Activated naive CD4-positive, alpha-beta T cell treated with anti-CD3 and anti-CD28 coated beads for 36 hours (primary cell): ENCODE measurements around the gene BCKDK. TPM values are rescaled to one million over a fixed set of nuclear protein-coding genes. Genes with fewer than 3 reads are reported as not detected.

Experiments
- CTCF ChIA-PET: fragments of 350-600 bp; sonication (Branson Sonifier 250); formaldehyde crosslinking; loops from one replicate; lab custom pipeline; 2021; ENCODE audit warnings: antibody characterized with exemption; lab: Charles Lee
- DNase-seq: peaks from one replicate; pipeline ENCODE4 v3.0.0-alpha.2; 2020
- H3K27ac Mint-ChIP-seq: one replicate; pipeline ENCODE4 v1.8.0; 2021; ENCODE audit warnings: mild to moderate bottlenecking, mixed read lengths
- H3K27me3 Mint-ChIP-seq: one replicate; pipeline ENCODE4 v1.8.0; 2021; ENCODE audit warnings: low read depth, mixed read lengths
- H3K36me3 Mint-ChIP-seq: one replicate; pipeline ENCODE4 v1.8.0; 2021; ENCODE audit warnings: low read depth, mixed read lengths
- H3K4me1 Mint-ChIP-seq: one replicate; pipeline ENCODE4 v1.8.0; 2021; ENCODE audit warnings: low read depth, mixed read lengths
- H3K4me3 Mint-ChIP-seq: one replicate; pipeline ENCODE4 v1.8.0; 2021; ENCODE audit warnings: mild to moderate bottlenecking, moderate library complexity, mixed read lengths
- H3K9me3 Mint-ChIP-seq: one replicate; pipeline ENCODE4 v1.8.0; 2021; ENCODE audit warnings: mixed read lengths
- intact Hi-C: fragments of 100-400 bp; cut with micrococcal nuclease; formaldehyde crosslinking; loops from one replicate; pipeline ENCODE4 v1.15.1; 2023
- total RNA-seq, 2 experiments: library from RNA; stranded (reverse); gene quantifications; one replicate each; pipeline ENCODE4 v1.2.3, GENCODE V29; 2021

The BCKDK gene
- total RNA-seq, 2 experiments from 2014 or later: 21.3 to 23.1 TPM

DNA sequence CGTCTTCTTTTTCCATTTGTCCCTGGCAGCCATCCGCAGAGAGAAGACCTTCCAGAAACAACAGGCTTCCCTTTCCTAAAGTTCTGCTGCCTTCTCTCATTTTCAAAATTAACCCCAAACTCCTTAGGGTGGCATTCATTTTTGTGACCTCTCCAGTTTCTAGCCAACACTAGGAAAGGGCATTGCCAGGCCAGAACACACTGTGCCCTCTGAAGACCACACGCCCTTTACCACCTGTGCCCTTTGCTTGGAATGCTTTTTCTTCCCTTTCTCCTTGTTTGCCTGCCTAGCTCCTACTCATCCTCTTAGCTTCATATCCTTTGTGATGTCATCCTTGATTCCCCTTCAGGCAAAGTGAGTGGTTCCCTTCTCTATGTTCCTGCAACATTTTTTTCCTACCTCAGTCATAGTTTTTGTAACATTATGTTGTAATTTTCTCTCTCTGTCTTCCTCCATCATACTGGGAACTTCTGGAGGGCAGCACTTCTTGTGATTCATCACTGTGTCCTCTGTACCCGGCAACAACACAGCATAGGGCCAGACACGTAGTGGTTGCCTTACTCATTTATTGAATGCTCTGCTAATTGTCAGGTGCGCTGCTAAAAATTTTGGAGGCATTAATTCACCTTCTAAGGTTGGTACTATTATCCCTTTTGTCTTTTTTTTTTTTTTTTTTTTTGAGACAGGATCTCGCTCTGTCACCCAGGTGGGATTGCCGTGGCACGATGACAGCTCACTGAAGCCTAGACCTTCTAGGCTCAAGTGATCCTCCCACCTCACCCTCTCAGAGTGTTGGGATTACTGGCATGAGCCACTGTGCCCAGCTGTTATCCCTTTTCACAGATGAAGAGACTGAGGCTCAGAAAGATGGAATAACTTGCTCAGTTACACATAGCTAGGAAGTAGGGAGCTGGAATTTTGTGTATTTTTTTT is 10.3 kb downstream of the BCKDK start:
- H3K4me1 Mint-ChIP-seq: peaks cover 28% of the 10 kb centered on the region
- no peak for DNase-seq
- H3K36me3 Mint-ChIP-seq: peaks cover 11% of the 10 kb centered on the region
- peak overlapping the region; percentile 82 for H3K4me3 Mint-ChIP-seq
- H3K9me3 Mint-ChIP-seq: no peaks in the 10 kb centered on the region
- no peaks in the 10 kb centered on the region for H3K27me3 Mint-ChIP-seq
- intact Hi-C loops: no loop called here
- CTCF ChIA-PET: interaction anchor here (1.2 kb wide), 1 partner anchor 46 kb away, joined by 3 read pairs; no protein-coding TSS in a partner anchor
- H3K27ac Mint-ChIP-seq: peak overlapping the region; percentile 70

DNA sequence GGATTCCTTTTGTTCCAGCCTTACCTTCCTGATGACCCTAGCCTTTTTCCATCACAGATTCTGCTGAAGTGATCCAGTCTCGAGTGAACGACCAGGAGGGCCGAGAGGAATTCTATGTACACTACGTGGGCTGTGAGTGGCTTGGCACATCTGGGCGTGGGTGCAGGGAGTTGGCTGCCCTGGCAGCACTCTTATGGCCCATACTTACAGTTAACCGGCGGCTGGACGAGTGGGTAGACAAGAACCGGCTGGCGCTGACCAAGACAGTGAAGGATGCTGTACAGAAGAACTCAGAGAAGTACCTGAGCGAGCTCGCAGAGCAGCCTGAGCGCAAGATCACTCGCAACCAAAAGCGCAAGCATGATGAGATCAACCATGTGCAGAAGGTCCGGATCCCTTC is 11.9 kb downstream of the BCKDK start:
- intact Hi-C loops: no loop called here
- H3K27me3 Mint-ChIP-seq: no peaks in the 10 kb centered on the region
- no peak for DNase-seq
- H3K4me1 Mint-ChIP-seq: peaks cover 21% of the 10 kb centered on the region
- peaks cover 18% of the 10 kb centered on the region for H3K36me3 Mint-ChIP-seq
- CTCF ChIA-PET: interaction anchor here (3.6 kb wide), 1 partner anchor 22 kb away, joined by 20 read pairs; no protein-coding TSS in a partner anchor
- no peak overlapping the region for H3K27ac Mint-ChIP-seq
- no peaks in the 10 kb centered on the region for H3K9me3 Mint-ChIP-seq
- H3K4me3 Mint-ChIP-seq: no peak overlapping the region

DNA sequence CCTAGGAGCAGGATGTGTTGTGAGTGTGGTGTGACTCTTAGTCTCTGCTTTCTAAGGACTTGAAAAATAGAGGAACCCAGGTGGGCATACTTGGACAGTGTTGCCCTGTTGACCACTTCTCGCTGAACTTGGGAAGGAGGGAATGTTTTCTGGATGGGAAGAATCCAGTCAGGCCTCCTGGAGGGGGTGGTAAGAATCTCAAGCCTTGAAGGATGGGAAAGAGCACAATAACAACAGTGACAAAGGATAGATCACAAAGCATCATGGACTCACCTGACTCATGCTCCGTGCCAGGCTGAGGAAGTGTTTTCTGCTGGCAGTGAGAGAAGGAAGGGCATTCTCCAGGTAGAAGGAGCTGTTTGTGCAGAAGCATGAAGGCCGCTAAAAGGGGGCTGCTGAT is 17.7 kb downstream of the BCKDK start:
- CTCF ChIA-PET: no interaction called here
- Mint-ChIP-seq H3K9me3 (no peaks in the 10 kb centered on the region), H3K36me3 (peaks cover 27% of the 10 kb centered on the region), H3K27me3 (no peaks in the 10 kb centered on the region), H3K4me1 (peaks cover 3% of the 10 kb centered on the region), H3K4me3 (no peak overlapping the region), H3K27ac (no peak overlapping the region)
- no peak for DNase-seq
- intact Hi-C loops: no loop called here

DNA sequence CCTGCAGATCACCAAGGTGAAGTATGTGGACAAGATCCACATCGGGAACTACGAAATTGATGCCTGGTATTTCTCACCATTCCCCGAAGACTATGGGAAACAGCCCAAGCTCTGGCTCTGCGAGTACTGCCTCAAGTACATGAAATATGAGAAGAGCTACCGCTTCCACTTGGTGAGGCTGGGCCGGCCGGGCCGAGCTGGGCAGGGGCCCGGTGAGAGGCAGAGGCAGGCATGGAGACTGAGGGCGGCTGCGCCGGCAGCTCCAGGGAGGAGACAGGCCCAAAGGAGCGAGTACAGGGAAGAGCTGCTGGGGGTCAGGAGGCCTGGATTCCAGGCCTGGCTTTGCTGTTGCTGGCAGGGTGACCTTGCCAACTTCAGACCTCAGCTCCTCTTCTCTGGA is 19.0 kb downstream of the BCKDK start:
- Mint-ChIP-seq H3K4me1 (peaks cover 3% of the 10 kb centered on the region), H3K27me3 (no peaks in the 10 kb centered on the region), H3K27ac (no peak overlapping the region), H3K36me3 (peaks cover 25% of the 10 kb centered on the region), H3K4me3 (no peak overlapping the region), H3K9me3 (no peaks in the 10 kb centered on the region)
- CTCF ChIA-PET: no interaction called here
- no peak for DNase-seq
- intact Hi-C loops: no loop called here

DNA sequence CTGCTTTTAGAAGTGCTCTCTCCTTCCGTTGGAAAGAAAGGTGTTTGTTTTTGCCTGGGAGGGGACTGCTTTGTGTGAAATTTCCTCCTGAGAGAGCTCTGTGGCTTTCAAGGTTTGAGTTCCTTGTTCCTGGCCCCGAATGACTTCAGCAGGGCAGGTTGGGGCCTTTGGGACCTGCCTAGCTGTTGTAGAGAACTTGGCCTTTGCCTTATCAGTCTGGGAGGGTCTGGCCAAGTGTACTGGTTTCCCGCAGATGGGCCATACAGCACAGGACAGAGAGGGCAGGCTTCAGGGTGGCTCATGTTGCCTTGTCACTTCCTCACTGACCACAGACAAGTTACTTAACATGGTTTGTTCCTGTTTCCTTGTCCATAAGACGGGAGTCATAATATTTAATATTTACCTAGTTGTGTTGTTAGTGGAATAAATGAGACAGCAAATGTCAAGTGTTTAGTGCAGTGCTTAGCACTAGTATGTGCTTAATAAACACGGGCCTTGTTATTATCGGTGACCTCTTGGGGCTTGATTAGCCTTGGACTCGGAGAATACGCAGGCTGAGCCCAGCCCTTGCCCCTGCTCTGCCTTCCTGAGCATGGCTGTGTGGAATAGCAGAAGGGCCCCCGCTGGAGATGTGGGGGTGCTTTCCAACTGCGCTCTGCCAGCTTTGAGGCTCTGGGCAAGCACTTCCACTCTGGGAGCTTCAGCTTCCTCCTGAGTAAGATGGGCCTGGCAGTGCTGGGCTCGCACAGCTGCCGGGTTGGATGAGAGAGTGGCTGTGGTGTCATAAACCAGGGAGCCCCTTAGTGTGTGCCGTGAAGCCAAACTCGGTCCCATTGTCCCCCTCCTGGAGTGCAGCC is 20.8 kb downstream of the BCKDK start:
- Mint-ChIP-seq H3K27me3 (no peaks in the 10 kb centered on the region), H3K4me1 (peaks cover 3% of the 10 kb centered on the region), H3K4me3 (no peak overlapping the region), H3K27ac (peak overlapping the region; percentile 50), H3K36me3 (peaks cover 17% of the 10 kb centered on the region), H3K9me3 (no peaks in the 10 kb centered on the region)
- CTCF ChIA-PET: interaction anchor here (0.5 to 0.9 kb wide), 2 partner anchors 13 to 187 kb away, joined by 4 to 5 read pairs; no protein-coding TSS in a partner anchor
- DNase-seq: no peak
- intact Hi-C loops: no loop called here

DNA sequence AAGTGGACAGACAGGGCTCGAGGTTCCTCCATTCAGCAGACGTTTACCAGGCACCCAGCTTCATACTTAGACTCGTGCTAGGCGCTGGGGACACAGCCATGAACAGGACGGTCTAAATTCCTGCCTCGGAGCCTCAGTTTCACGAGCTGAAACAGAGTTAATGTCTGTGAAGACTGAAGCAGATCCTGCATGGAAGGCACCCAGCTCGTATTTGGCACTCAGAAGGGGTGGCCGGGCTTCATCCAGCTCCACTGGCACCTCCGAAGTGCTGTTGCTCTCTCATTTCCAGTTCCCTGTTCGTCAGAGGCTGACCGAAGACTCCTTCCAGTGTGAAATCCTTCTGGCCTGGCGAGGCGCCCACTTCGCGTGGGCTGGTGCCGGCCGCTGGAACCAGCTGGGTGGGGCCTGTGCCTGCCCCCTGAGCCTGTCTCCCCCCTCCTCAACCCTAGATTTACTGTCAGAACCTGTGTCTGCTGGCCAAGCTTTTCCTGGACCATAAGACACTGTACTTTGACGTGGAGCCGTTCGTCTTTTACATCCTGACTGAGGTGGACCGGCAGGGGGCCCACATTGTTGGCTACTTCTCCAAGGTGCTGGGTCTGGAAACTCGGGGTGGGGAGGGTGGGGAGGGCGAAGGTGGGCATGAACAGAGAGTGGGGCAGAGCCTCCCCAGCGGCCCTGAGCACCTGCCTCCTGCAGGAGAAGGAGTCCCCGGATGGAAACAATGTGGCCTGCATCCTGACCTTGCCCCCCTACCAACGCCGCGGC is 21.6 kb downstream of the BCKDK start:
- intact Hi-C loops: no loop called here
- Mint-ChIP-seq H3K4me3 (no peak overlapping the region), H3K36me3 (peaks cover 15% of the 10 kb centered on the region), H3K9me3 (no peaks in the 10 kb centered on the region), H3K27ac (no peak overlapping the region), H3K27me3 (no peaks in the 10 kb centered on the region), H3K4me1 (peaks cover 3% of the 10 kb centered on the region)
- DNase-seq: no peak
- CTCF ChIA-PET: interaction anchor here (0.6 to 0.9 kb wide), 2 partner anchors 12 to 171 kb away, joined by 3 to 5 read pairs; no protein-coding TSS in a partner anchor

DNA sequence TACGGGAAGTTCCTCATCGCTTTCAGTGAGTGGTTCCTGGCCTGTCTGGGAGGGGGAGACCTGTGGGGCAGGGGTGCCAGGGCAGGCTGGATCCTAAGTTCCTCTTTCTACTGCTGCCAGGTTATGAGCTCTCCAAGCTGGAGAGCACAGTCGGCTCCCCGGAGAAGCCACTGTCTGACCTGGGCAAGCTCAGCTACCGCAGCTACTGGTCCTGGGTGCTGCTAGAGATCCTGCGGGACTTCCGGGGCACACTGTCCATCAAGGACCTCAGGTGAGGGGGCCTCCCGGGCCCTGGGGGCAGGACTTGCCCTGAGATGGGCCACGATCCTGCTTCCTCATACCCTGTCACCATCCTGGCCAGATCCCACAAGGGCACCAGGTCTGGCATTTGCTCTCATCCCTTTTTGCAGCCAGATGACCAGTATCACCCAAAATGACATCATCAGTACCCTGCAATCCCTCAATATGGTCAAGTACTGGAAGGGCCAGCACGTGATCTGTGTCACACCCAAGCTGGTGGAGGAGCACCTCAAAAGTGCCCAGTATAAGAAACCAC is 22.2 kb downstream of the BCKDK start:
- intact Hi-C loops: no loop called here
- Mint-ChIP-seq H3K4me3 (no peak overlapping the region), H3K36me3 (peaks cover 14% of the 10 kb centered on the region), H3K27ac (no peak overlapping the region), H3K9me3 (no peaks in the 10 kb centered on the region), H3K27me3 (no peaks in the 10 kb centered on the region), H3K4me1 (peaks cover 3% of the 10 kb centered on the region)
- CTCF ChIA-PET: no interaction called here
- DNase-seq: no peak

DNA sequence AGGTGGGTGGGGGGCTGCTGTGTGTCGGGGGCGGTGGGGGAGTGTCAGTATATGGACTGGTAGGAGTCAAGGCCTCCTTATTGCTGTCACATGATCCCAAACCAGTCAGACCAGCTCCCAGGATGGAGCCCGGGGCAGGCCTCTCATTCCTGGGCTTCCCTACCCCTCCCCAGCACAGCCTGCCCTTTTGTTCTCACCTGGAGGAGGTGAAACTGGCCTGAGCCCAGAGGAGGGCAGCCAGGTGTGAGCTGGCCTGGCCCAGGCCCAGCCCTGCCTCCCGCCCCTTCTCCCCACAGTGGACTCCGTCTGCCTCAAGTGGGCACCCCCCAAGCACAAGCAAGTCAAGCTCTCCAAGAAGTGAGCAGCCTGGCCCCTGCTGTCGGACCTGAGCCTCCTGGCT is 22.7 kb downstream of the BCKDK start:
- DNase-seq: no peak
- H3K27me3 Mint-ChIP-seq: no peaks in the 10 kb centered on the region
- intact Hi-C loops: no loop called here
- peaks cover 14% of the 10 kb centered on the region for H3K36me3 Mint-ChIP-seq
- no peak overlapping the region for H3K4me3 Mint-ChIP-seq
- H3K9me3 Mint-ChIP-seq: no peaks in the 10 kb centered on the region
- H3K27ac Mint-ChIP-seq: no peak overlapping the region
- H3K4me1 Mint-ChIP-seq: peaks cover 3% of the 10 kb centered on the region
- CTCF ChIA-PET: no interaction called here

DNA sequence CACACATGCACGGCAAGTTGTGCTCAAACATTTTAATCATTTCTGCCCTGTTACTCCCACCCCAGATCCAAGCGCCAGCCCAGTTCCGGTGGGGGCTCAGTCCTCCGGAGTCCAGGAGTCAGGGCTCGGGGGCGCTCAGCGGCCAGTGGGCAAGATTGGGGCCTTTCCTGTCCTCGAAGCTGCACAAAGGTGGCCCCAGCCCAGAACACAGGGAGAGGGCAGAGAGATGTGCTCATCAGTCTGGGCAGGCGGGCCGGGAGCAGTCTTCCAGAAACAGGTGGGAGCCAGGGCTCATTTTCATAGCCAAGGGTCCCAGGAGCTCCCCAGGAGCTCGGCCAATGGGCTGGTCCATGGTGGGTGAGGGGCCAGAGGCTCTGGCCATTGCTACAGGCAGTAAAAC is 23.2 kb downstream of the BCKDK start:
- intact Hi-C loops: no loop called here
- H3K4me1 Mint-ChIP-seq: peaks cover 3% of the 10 kb centered on the region
- H3K4me3 Mint-ChIP-seq: no peak overlapping the region
- DNase-seq: no peak
- no peak overlapping the region for H3K27ac Mint-ChIP-seq
- CTCF ChIA-PET: no interaction called here
- peaks cover 9% of the 10 kb centered on the region for H3K36me3 Mint-ChIP-seq
- no peaks in the 10 kb centered on the region for H3K27me3 Mint-ChIP-seq
- no peaks in the 10 kb centered on the region for H3K9me3 Mint-ChIP-seq

DNA sequence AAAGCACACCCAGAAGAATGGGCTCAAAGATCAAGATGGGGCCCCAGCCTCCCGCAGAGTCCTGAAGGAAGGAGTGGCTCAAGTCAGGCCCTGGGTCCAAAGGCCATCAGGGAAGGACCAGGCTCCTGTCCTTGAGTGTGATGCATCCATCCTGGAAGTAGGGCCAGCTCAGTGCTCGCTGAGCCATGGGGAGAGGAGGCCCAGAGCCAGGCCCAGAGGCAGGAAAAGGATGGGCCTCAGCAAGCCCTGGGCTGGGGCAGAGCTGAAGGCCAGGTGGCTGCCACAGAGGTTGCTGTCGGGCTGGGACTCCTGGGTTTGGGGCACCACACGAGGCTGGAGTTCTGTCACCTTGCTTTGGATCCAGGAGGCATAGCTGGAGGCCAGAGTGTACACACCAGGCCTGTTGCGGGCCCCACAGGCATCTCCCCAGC is 23.7 kb downstream of the BCKDK start:
- CTCF ChIA-PET: no interaction called here
- no peaks in the 10 kb centered on the region for H3K9me3 Mint-ChIP-seq
- intact Hi-C loops: no loop called here
- H3K4me3 Mint-ChIP-seq: no peak overlapping the region
- H3K27me3 Mint-ChIP-seq: no peaks in the 10 kb centered on the region
- H3K36me3 Mint-ChIP-seq: peaks cover 9% of the 10 kb centered on the region
- no peak for DNase-seq
- peaks cover 3% of the 10 kb centered on the region for H3K4me1 Mint-ChIP-seq
- H3K27ac Mint-ChIP-seq: no peak overlapping the region

DNA sequence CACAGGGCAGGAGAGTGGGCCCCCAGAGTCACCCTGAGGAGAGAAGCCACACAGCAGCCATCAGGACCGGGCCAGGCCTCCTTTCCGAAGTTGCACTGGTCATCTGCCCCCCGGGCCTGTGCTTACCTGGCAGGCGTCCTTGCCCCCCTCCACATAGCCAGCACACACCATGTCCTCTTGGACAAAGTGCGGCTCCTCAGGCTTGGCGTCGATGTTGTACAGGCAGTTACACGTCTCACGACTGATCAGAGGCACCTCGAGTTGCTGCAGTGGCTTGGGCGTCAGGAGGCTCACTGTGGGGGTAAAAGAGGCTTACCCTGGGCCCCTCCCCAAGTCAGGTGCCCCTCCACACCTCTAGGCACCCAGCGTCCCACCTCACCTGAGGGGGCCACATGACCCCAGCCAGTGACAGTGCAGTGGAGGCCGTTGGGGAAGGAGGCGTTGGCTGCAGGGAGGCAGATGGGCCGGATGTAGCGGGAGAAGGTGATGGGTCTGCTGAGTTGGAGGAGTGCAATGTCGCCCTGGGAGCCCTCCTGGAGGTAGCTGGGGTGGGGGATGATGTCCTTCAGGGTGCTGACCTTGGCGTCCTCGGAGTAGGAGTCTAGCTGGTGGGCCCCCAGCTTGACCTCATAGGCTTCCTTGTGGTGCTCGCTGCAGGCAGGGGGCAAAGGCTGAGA is 24.3 kb downstream of the BCKDK start:
- intact Hi-C loops: no loop called here
- Mint-ChIP-seq H3K4me3 (no peak overlapping the region), H3K27ac (no peak overlapping the region), H3K36me3 (peaks cover 9% of the 10 kb centered on the region), H3K4me1 (peaks cover 3% of the 10 kb centered on the region), H3K9me3 (no peaks in the 10 kb centered on the region), H3K27me3 (no peaks in the 10 kb centered on the region)
- CTCF ChIA-PET: no interaction called here
- DNase-seq: no peak
